NT2/D1 (cell line): ENCODE measurements around the gene KRTAP1-5.

Experiments
- DNase-seq: peaks from one replicate; pipeline ENCODE4 v3.0.0-alpha.2; 2011; ENCODE audit warnings: low read depth, low spot score
- H3K27me3 ChIP-seq: 2 replicates; pipeline ENCODE4 v1.6.0; 2011; ENCODE audit warnings: mild to moderate bottlenecking; ENCODE audit not compliant: insufficient read length, insufficient read depth
- H3K36me3 ChIP-seq: 2 replicates; pipeline ENCODE4 v1.6.1; 2011; ENCODE audit warnings: mild to moderate bottlenecking, low read length, mixed read lengths; ENCODE audit not compliant: insufficient read depth, insufficient read length
- H3K4me1 ChIP-seq: 2 replicates; pipeline ENCODE4 v1.5.1; 2011; ENCODE audit not compliant: insufficient read depth, insufficient read length
- H3K4me3 ChIP-seq: 2 replicates; pipeline ENCODE4 v1.5.1; 2011; ENCODE audit warnings: low read depth; ENCODE audit not compliant: insufficient read length
- H3K9ac ChIP-seq: 2 replicates; pipeline ENCODE4 v1.6.0; 2011; ENCODE audit warnings: low read depth; ENCODE audit not compliant: insufficient read length
- H3K9me3 ChIP-seq: 2 replicates; pipeline ENCODE4 v1.5.1; 2011; ENCODE audit warnings: mild to moderate bottlenecking, low read length; ENCODE audit not compliant: insufficient read depth
- SUZ12 ChIP-seq: IDR thresholded peaks from 2 replicates; pipeline ENCODE4 v1.6.1; 2011; ENCODE audit not compliant: insufficient read length, insufficient read depth; ENCODE audit errors: extremely low read depth
- YY1 ChIP-seq: IDR thresholded peaks from 2 replicates; pipeline ENCODE4 v1.6.1; 2011; ENCODE audit not compliant: insufficient read length, insufficient read depth
- ZNF274 ChIP-seq: IDR thresholded peaks from 2 replicates; pipeline ENCODE4 v1.6.1; 2011; ENCODE audit warnings: mild to moderate bottlenecking, low read depth, low read length

KRTAP1-5 gene

DNA sequence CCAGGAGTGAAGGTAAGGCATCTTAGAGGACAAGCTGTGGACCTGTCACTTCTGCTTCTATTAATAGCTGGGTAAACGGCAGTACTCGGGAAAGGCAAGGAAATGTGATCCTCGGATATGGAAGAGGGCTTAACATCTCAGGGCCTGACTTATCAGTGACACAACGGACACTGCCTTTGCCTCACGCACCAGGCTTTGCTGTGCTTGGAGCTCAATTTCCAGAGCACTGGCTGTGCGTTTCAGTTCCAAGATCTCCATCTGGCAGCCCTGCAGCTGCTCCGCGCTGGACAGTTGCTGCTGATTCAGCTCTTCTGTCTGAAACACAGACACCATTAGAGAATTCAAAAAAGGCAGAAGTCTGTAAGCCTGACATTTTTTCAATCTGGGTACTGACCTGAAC, 46.4 kb downstream of the KRTAP1-5 start:
- TF ChIP-seq SUZ12 (no peak), ZNF274 (no peak)
- Histone ChIP-seq H3K9ac (no peak overlapping the region), H3K4me1 (peaks cover 3% of the 10 kb centered on the region), H3K36me3 (no peaks in the 10 kb centered on the region), H3K4me3 (no peak overlapping the region), H3K27me3 (no peaks in the 10 kb centered on the region), H3K9me3 (no peaks in the 10 kb centered on the region)
- no peak for DNase-seq

DNA sequence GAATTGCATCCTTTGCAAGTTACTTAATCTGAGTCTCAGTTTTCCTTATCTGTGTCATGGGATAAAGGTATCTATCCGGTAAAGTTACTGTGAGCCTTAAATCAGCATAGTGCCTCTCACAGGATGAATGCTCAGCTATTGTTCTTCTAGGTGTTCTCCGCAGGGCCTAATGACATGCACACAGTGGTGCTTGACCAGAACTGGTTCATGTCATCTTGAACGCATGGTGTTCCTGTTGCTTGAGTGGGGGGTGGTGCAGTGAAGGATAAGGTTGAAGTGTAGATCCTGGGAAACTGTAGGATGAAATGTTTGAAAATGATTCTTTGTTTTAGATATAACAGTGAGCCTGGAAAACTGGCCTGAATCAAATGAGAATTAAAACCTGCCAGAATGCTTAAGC, 46.9 kb downstream of the KRTAP1-5 start:
- Histone ChIP-seq H3K4me1 (peaks cover 3% of the 10 kb centered on the region), H3K36me3 (no peaks in the 10 kb centered on the region), H3K9ac (no peak overlapping the region), H3K4me3 (no peak overlapping the region), H3K9me3 (no peaks in the 10 kb centered on the region), H3K27me3 (no peaks in the 10 kb centered on the region)
- DNase-seq = no peak
- TF ChIP-seq ZNF274 = no peak
- no peak for TF ChIP-seq SUZ12
- no peak for TF ChIP-seq YY1

DNA sequence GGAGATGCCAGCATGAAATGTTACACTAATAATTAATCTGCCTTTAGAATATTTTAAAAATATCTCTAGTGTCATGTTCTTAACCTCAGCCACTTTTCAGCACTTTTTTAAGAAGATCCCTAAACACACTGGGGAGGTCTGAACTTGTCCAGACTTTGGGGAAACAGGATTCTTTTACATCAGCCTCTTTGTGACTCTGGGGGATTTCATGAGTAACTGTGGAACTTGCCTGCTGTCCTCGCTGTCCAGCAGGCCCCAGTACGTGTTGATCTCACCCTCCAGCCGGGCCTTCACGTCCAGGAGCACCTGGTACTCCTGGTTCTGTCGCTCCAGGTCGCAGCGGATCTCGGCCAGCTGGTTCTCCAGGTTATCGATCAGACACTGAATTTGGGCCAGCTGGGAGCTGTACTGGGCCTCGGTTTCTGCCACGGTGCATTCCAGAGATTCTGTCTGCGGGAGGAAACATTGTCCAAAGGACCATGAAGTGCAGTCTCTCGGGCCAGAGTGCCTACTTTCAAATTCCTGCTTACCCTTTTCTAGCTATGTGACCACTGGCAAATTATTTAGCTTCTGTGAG, 48.3 kb downstream of the KRTAP1-5 start:
- Histone ChIP-seq H3K4me1 (peaks cover 3% of the 10 kb centered on the region), H3K9me3 (no peaks in the 10 kb centered on the region), H3K9ac (no peak overlapping the region), H3K27me3 (no peaks in the 10 kb centered on the region), H3K4me3 (no peak overlapping the region), H3K36me3 (no peaks in the 10 kb centered on the region)
- DNase-seq = no peak
- no peak for TF ChIP-seq SUZ12
- TF ChIP-seq ZNF274 = no peak
- TF ChIP-seq YY1 = no peak
